Mesangial cell (primary cell): ENCODE data around the gene TTC39B. TPM values are rescaled to one million over a fixed set of nuclear protein-coding genes. Genes with fewer than 3 reads are reported as not detected.

Source experiments
- total RNA-seq: library from RNA; depleted of rRNA; stranded (reverse); fragments of >200 nt; gene quantifications from 2 replicates; pipeline ENCODE4 v1.2.3, GENCODE V29; 2015

Gene TTC39B
- total RNA-seq, result 5.4 and 8.6 TPM in 2 replicates

DNA sequence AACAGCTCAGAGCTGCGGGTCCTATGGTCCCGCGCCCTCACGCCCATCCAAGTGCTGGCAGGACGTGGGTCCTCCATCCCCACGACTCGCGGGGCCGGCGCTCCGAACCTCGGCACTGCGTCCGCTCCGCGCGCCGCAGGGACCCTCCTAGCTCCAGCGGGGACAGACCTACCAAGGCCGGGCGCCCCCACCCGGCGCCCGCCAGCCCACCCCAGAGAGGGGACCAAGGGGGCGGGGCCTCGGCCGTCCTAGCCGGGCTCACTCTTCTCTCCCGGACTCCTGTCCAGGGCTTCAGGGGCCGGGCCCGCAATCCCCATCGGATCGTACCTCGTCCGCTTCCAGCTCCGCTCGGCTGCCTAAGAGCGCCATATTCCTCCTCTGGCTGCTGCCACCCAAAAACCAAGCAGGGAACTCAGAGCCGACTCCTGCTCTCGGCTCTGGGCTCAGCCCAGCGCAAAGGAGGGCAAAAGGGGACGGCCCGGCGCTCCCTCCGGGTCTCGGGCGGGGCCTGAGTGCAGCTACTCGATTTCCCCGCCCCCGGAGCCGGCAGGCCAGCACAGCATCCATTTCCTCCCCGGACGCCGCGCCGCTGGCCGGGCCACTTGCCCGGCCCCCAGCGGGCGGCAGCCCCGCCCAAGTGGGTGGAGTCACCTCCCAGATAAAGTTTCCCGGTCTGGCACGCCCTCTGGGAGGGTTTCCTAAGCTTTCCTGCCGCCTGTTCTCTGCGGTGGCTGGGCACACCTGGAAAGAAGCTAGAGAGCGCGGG, at the start of gene TTC39B:
TTC39B (minus strand) TSS at position 460 of the 766 bp plus-strand sequence; CDS start at position 369, 91 bp downstream.

Other genes starting within 250 kb of the TTC39B start
- gene SNAPC3, start 115.7 kb upstream of the TTC39B start, total RNA-seq, result 18.0 and 22.3 TPM in 2 replicates
- gene PSIP1, start 203.8 kb upstream of the TTC39B start, total RNA-seq, result 36.7 and 44.1 TPM in 2 replicates
- gene CCDC171, start 245.8 kb upstream of the TTC39B start, total RNA-seq, result 0.98 and 1.8 TPM in 2 replicates